Esophagus muscularis mucosa (tissue), 4 donors: ENCODE results near the gene ANP32B. TPM values are rescaled to one million over a fixed set of nuclear protein-coding genes. Genes with fewer than 3 reads are reported as not detected.

Source experiments
- DNase-seq: peaks from one replicate; pipeline ENCODE4 v3.0.0-alpha.2; 2017; ENCODE audit errors: extremely low spot score
- H3K27ac ChIP-seq, 4 donors: fragments of 200-600 bp; sonication (generic); replicated peaks in 1 of 4; 1 replicate in 3 of 4; 2 replicates in 1 of 4; pipeline ENCODE4 v1.5.1; 2016 to 2019; ENCODE audit warnings: mild to moderate bottlenecking in 1 of 4
- H3K27me3 ChIP-seq, 4 donors: fragments of 200-600 bp; sonication (generic); one replicate each; pipeline versions ENCODE4 v1.5.1 to v1.6.0; 2016 to 2019
- H3K36me3 ChIP-seq, 4 donors: fragments of 200-600 bp; sonication (generic); one replicate each; pipeline ENCODE4 v1.5.1; 2016 to 2019
- H3K4me1 ChIP-seq, 4 donors: fragments of 200-600 bp; sonication (generic); one replicate each; pipeline ENCODE4 v1.5.1; 2016 to 2019
- H3K4me3 ChIP-seq, 4 donors: fragments of 200-600 bp; sonication (generic); 1 replicate in 2 of 4; 2 replicates in 2 of 4; pipeline ENCODE4 v1.5.1; 2016 to 2019; ENCODE audit warnings: mild to moderate bottlenecking in 4 of 4, moderate library complexity in 1 of 4
- H3K9me3 ChIP-seq, 4 donors: fragments of 200-600 bp; sonication (generic); 1 replicate in 3 of 4; 2 replicates in 1 of 4; pipeline ENCODE4 v1.5.1; 2016 to 2019
- CTCF ChIP-seq, 3 experiments: fragments of 200-600 bp in 2 of 3; fragments of 450-650 bp in 1 of 3; sonication (generic) in 2 of 3; IDR thresholded peaks; one replicate each; pipeline ENCODE4 v1.5.1; 2017 to 2019; ENCODE audit warnings: antibody characterized with exemption in 3 of 3, mild to moderate bottlenecking in 2 of 3, moderate library complexity in 1 of 3
- EP300 ChIP-seq: sonication (generic); formaldehyde crosslinking; IDR thresholded peaks from one replicate; pipeline ENCODE4 v1.6.1; 2017; ENCODE audit warnings: antibody characterized with exemption
- POLR2A ChIP-seq: fragments of 450-650 bp; IDR thresholded peaks from one replicate; pipeline ENCODE4 v1.6.1; 2017; ENCODE audit warnings: antibody characterized with exemption, moderate library complexity, mild to moderate bottlenecking, low read depth
- POLR2AphosphoS5 ChIP-seq, 2 donors: sonication (generic); formaldehyde crosslinking; IDR thresholded peaks; one replicate each; pipeline ENCODE4 v1.6.1; 2017; ENCODE audit warnings: antibody characterized with exemption in 2 of 2
- WGBS: methylation state at CpG from one replicate; pipeline ENCODE4 v1.1.5; 2018; 5-methylcytosine and 5-hydroxymethylcytosine counted together
- intact Hi-C: fragments of 100-400 bp; cut with DNase I; formaldehyde crosslinking; loops from one replicate; pipeline ENCODE4 v1.15.1; 2023
- total RNA-seq, 4 donors: library from RNA; depleted of rRNA; stranded (reverse); fragments of >200 nt; gene quantifications; one replicate each; pipeline versions ENCODE4 v1.1.0 to v1.2.1, GENCODE V29; 2016

ANP32B gene
- total RNA-seq, 4 donors from 2014 or later, result 30.2 to 52.7 (median 39.9) TPM

DNA sequence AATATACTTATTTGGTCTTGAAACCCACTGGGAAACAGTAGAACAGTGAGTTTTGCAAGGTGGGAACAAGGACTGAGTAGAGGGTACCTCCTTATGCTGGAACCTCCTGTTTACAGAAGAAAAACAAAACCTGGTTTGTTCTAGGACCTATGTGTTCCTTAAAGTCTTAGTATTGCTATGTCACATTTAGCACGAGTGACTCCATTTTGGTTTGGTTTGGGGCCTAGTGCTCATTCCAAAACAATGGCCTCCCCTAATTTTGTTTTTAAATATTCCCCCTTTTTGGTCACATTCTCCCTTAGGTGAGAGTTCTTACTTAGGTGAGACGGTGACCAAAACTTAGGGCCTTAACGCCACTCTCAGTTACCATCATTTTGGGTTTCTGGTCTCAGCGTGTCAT, 67.2 kb downstream of the ANP32B start:
- H3K4me3 ChIP-seq, result no peak overlapping the region
- H3K27me3 ChIP-seq, result no peaks in the 10 kb centered on the region
- H3K27ac ChIP-seq, result no peak overlapping the region
- intact Hi-C loops, result no loop called here
- no peak for DNase-seq
- no peaks in the 10 kb centered on the region for H3K9me3 ChIP-seq
- H3K4me1 ChIP-seq, result no peaks in the 10 kb centered on the region
- H3K36me3 ChIP-seq, result no peaks in the 10 kb centered on the region
- TF ChIP-seq POLR2AphosphoS5 (IDR thresholded peaks at IDR 0.05) (no peak), POLR2A (no peak), CTCF (IDR thresholded peaks at IDR 0.05) (no peak), EP300 (no peak)
- WGBS, result 93% methylated on average over 4 of the region's 4 CpGs

GRCh38 chr9:98054376-98054951, 71.3 kb downstream of the ANP32B start:
- intact Hi-C loops, result no loop called here
- Histone ChIP-seq H3K4me3 (no peak overlapping the region), H3K27me3 (no peaks in the 10 kb centered on the region), H3K36me3 (no peaks in the 10 kb centered on the region), H3K4me1 (peaks cover 14 to 31% (median 24%) of the 10 kb centered on the region in 4 donors), H3K27ac (no peak overlapping the region), H3K9me3 (no peaks in the 10 kb centered on the region)
- TF ChIP-seq POLR2A, result no peak
- DNase-seq, result no peak
- 94% methylated on average over 6 of the region's 7 CpGs for WGBS

DNA sequence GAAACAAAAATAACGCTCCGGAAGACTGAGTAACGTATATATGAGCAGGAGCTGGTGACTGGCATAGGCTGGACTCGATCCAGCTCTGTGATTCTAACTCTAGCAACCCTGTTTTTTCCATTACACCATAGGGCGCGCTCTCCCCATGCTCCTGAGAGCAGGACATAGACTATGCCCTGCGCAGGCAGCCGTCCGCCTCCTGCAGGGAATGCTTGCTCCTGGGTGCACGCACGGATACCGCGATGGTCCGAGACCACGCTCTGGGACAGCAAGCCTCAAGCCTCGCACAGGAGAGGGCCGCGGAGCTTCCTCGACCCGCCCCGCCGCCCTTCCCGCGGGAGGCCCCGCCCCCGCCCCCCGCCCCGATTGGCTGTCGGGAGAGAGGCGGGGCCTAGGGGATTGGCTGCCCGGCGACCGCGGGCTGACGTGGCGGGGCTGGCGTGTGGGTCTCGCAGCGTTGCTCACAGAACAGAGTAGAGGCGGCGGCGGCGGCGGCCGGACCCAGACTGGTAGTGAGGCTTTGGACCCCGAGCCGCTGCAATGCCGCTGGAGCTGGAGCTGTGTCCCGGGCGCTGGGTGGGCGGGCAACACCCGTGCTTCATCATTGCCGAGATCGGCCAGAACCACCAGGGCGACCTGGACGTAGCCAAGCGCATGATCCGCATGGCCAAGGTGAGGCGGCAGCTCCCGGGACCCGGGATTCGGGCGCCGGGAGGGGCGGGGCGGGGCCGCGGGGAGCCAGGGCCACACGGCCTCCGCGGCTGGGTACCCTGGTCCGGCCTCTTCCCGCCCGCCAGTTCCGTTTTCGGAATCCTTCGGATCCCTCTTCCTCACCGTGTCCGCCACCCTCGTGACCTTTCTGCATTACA, 73.4 kb downstream of the ANP32B start, which contains the start of gene NANS:
TSS of gene NANS (plus strand) at position 464 of the 869 bp plus-strand sequence. CDS start at position 541, 77 bp downstream.
- TF ChIP-seq POLR2AphosphoS5 (IDR thresholded peaks at IDR 0.05), result peak; percentile 95 to 97
- no peak for TF ChIP-seq CTCF (IDR thresholded peaks at IDR 0.05)
- TF ChIP-seq POLR2A, result peak; percentile 86
- DNase-seq, result peak; percentile 97
- Histone ChIP-seq H3K36me3 (peaks cover 0 to 11% (median 8%) of the 10 kb centered on the region in 4 donors), H3K4me3 (peak within 1 kb of the TSS; percentile 71 to 89 (median 77)), H3K9me3 (no peaks in the 10 kb centered on the region), H3K27ac (peak within 1 kb of the TSS; percentile 87 to 98 (median 94)), H3K27me3 (no peaks in the 10 kb centered on the region), H3K4me1 (peaks cover 14 to 39% (median 24%) of the 10 kb centered on the region in 4 donors)
- WGBS, result 0% methylated on average over 28 of the region's 80 CpGs
- intact Hi-C loops, result loop anchor here (2.0 kb wide), 1 partner anchor 74 kb away; the partner anchor contains the start of gene ANP32B

- no peaks in the 10 kb centered on the region for H3K27me3 ChIP-seq
- peaks cover 6 to 19% (median 16%) of the 10 kb centered on the region in 4 donors for H3K36me3 ChIP-seq
- peak overlapping the region; percentile 71 to 89 (median 77) for H3K4me3 ChIP-seq
- peak overlapping the region; percentile 87 to 98 (median 94) for H3K27ac ChIP-seq
- TF ChIP-seq EP300 (no peak), CTCF (IDR thresholded peaks at IDR 0.05) (no peak), POLR2A (no peak), POLR2AphosphoS5 (IDR thresholded peaks at IDR 0.05) (no peak)
- H3K9me3 ChIP-seq, result no peaks in the 10 kb centered on the region
- DNase-seq, result peak; percentile 93
- intact Hi-C loops, result loop anchor here (2.0 kb wide), 1 partner anchor 74 kb away; the partner anchor contains the start of gene ANP32B
- WGBS, result 8% methylated on average over 14 of the region's 14 CpGs
- H3K4me1 ChIP-seq, result peaks cover 14 to 39% (median 24%) of the 10 kb centered on the region in 4 donors
Observed at GRCh38 chr9:98057138-98057799, 74.1 kb downstream of the ANP32B start.
